HG03575 (cell line): ENCODE results near the gene HOXD11.

ENCODE experiments used
- ATAC-seq: cut with Tn5 transposase; IDR thresholded peaks from one replicate; pipeline ENCODE4 v1.9.1; 2021; ENCODE audit not compliant: unreplicated experiment, insufficient number of reproducible peaks, low FRiP score; ENCODE audit errors: extremely low read depth

HOXD11 gene

DNA sequence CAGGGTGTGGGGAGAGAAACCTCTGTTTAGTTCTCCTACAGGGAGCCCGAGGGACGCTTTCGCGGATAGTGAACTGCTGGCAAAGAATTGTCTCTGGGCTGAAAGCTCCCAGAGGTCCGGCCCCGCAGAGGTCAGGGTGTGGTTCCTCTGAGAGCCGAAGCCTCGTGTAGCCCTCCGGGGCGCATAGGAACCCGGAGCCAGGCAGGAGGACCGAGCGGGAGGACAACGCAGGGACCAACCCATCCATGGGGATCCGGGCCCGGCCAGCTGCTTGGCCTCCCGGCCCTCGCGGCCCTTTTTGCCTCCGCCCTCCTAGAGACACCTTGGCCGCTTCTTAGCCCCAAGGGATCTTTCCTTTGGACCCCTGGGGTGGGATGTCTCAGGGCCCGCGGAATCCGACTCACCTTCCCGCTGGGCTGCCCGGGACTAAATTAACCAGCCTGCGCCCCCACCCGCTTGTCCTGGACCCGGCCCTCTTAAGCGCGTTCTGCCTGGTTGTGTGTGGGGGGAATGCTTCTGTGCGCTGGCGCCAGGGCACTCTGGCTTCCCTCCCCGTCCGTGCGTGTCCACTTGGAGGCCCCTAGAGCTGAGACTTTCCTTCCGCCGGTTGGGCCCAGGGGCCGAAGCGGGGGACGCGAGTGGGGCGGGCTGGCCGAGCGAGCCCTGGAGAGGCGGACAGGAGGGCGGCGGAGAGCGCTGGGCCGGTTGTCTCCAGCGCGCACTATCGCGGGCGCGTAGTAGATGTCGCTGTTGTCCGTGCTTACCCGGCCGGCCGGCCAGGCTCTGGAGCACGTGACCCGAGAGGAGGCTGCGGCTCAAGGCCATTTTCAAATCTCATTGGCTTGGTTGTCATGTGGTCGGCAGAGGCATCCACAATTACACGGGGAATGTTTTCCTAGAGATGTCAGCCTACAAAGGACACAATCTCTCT, 9.1 kb downstream of the HOXD11 start, which contains the start of gene HOXD10:
TSS of gene HOXD10 (plus strand) at position 896 of the 931 bp plus-strand sequence. CDS start 56 bp downstream, outside the sequence.
- ATAC-seq: no peak

DNA sequence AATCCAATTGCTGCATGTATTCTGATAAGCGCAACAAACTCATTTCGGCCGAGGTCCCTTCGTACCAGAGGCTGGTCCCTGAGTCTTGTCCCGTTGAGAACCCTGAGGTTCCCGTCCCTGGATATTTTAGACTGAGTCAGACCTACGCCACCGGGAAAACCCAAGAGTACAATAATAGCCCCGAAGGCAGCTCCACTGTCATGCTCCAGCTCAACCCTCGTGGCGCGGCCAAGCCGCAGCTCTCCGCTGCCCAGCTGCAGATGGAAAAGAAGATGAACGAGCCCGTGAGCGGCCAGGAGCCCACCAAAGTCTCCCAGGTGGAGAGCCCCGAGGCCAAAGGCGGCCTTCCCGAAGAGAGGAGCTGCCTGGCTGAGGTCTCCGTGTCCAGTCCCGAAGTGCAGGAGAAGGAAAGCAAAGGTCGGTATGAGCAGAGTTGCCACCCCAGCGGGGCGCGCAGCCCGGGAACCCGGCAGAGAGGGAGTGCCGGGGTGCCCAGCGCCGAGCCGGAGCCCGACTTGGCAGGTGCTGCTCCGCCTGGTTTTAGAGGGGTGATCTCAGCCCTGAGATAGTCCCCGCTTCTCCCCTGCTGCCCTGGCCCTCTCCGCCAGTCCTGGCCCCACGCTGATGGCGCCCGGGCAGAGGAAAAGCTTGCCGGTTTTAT, 10.2 kb downstream of the HOXD11 start:
- ATAC-seq: no peak

DNA sequence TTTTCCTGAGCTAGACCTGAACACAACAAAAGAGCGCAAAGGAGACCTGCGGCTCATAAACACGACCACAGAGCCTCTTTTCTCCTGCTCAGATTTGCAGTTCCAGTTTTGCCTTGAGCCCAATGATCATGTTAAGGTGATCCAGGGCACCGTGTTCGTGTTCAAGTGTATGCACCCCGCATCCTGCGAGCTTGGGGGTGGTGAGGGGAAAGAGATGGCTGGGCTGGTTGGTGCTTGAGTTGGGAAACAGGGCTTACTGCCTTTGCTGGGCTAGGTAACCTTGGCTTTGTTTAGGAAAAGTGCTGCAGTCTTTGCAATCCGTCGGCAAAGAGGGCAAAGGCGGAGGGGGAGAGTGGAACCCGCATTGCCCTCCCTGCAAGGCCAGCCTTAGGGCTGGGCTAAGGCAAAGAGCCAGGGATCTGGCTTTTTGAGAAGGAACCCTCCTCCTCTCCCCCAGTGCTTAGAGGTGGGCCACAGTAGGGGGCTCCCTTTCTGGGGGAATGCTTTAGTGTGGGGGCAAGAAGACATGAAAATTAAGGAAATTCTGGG, 10.8 kb downstream of the HOXD11 start:
- no peak for ATAC-seq

DNA sequence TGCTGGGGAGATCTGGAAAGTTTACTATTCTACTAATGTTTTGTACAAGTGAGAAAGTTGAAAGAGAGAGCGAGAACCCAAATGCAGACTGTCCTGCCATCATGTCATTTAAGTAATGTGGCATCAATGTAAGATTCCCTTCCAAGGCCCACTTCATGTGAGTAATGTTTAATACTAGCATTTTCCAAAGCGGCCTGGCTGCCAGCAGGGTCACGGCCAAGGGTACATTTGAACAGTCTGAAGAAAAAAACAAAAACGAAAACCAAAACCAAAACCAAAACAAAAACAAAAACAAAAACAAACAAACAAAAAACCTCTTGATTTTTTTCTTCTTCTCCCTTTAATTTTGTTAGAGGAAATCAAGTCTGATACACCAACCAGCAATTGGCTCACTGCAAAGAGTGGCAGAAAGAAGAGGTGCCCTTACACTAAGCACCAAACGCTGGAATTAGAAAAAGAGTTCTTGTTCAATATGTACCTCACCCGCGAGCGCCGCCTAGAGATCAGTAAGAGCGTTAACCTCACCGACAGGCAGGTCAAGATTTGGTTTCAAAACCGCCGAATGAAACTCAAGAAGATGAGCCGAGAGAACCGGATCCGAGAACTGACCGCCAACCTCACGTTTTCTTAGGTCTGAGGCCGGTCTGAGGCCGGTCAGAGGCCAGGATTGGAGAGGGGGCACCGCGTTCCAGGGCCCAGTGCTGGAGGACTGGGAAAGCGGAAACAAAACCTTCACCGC, 11.7 kb downstream of the HOXD11 start:
- no peak for ATAC-seq

DNA sequence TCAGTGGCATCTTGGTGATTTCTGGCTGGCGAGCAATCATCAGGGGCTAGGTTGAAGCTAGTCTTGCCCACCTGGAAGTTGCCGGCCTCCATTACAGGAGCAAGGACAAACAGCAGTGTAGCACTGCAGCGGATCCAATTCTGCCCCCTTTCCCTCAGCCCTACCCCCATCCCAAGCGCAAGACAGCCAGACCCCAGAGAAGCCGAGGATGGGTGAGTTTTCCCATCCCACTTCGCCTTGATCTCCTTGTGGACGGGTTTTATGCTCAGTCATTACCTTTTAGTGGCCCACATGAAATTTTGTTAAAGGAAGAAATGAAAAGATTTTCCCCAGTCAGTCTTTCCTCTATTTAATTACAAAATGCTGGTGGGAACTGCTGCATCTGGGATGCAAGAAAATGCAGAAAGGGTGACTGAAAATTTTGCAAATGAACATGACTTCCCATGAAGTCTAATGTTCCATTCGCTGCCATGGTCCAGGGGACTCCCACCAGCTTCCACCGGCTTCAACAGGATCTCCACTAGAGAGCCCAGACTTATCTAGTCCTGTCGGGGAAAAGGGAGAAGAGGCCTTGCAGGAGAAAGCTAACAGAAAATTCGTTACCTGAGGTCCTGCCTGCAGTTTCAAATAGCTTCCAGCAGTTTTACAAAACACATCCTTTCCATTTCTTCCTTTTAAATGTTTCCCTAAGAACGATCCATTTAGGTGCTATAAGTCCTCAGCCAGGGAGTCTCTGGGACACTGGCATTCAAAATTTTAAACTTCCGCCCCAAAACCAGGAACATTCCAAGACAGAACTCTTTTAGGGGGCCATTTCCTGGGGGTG, 13.5 kb downstream of the HOXD11 start:
- ATAC-seq: no peak

DNA sequence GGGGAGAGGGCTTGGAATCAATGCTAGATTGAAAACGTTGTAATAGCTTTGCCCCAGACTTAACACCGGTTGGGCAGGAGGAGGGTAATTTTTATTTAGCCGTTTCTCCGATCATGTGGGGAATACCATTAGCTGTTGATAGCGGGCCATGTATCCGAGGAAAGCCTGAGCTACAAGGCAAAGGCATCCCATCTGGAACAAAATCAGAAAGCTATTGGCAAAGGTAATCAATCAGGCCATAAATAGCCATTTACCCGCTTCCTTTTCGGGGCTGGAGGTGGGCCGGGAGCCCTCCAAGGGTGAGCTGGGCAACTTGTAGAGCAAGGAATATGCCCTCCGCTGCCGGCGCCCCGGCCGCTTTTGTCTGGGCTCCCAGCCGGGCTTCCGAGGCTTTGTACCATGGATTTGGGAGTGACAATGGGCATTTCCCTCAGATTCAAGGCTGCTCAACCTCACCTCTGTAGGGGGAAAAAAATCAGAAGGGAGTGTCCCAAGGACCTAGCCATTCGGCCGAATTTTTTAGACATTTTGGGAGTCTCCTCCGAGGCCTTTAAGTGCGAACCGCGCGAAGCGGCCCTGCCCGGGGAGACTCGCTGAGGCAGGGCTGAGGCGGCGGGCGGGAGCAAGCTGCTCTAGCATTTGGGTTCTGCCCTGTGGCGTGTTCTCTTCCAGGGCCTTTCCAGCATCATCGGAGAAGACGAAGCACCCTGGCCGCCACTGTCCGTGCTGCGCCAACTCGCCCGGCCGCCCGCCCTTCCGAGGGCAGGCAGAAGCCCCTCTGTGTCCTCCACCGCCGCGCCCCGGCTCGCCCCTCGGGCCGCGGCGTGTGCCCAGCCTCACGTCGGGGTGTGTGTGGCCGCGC, 14.3 kb downstream of the HOXD11 start:
- ATAC-seq: no peak

DNA sequence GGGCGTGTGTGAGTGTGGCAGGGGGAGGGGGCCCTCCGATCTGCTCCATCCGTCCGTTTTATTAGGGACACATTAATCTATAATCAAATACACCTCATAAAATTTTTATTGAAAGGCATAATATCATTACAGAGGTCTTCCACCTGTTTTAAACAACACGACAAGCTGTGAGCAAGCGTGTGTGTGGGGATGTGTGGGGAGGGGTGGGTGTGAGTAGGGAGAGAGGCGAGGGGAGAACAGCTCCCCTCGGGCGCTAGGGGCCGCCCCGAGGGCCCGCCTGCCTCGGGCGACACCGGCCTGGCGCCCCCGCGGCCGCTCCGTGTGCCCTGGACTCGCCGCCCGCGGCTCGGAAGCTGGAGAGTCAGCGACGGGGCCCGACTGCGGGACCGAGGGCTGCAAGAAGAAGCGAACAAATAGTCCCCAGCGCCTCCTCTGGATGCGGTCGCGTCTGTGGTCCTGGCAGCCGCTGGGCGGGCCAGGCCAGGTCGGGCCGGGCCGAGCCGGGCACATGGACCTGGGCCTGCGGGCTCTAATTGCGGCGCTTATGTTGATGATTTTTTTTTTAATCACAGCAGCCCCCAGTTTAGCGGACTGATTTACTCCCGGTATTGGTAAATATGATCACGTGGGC, 15.1 kb downstream of the HOXD11 start:
- ATAC-seq: no peak

DNA sequence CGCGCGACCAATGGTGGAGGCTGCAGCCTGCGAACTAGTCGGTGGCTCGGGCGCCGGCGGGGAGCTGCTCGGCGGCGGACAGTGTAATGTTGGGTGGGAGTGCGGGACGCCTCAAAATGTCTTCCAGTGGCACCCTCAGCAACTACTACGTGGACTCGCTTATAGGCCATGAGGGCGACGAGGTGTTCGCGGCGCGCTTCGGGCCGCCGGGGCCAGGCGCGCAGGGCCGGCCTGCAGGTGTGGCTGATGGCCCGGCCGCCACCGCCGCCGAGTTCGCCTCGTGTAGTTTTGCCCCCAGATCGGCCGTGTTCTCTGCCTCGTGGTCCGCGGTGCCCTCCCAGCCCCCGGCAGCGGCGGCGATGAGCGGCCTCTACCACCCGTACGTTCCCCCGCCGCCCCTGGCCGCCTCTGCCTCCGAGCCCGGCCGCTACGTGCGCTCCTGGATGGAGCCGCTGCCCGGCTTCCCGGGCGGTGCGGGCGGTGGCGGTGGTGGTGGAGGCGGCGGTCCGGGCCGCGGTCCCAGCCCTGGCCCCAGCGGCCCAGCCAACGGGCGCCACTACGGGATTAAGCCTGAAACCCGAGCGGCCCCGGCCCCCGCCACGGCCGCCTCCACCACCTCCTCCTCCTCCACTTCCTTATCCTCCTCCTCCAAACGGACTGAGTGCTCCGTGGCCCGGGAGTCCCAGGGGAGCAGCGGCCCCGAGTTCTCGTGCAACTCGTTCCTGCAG, 15.8 kb downstream of the HOXD11 start, which contains the start of gene HOXD9:
TSS of gene HOXD9 (plus strand) at position 37 of the 728 bp plus-strand sequence. CDS start at position 87, 50 bp downstream.
- no peak for ATAC-seq

DNA sequence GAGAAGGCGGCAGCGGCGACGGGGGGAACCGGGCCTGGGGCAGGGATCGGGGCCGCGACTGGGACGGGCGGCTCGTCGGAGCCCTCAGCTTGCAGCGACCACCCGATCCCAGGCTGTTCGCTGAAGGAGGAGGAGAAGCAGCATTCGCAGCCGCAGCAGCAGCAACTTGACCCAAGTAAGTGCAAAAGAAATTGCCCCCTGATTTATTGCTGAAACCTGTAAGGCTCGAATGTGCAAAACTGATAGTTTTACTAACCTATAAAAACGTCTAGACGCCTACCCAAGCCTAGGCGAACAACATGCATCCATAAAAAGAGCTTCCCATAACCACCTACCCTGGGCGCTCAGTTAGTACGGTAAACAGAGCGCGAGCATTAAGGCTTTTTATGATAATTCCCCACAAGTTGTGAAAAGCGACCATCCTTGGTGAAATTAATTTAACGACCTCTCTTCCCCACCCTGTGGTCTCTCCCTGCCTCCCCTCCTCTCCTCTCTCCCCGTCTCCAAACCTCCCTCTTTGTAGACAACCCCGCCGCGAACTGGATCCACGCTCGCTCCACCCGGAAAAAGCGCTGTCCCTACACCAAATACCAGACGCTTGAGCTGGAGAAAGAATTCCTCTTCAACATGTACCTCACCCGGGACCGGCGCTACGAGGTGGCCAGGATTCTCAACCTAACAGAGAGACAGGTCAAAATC, 16.5 kb downstream of the HOXD11 start:
- no peak for ATAC-seq

DNA sequence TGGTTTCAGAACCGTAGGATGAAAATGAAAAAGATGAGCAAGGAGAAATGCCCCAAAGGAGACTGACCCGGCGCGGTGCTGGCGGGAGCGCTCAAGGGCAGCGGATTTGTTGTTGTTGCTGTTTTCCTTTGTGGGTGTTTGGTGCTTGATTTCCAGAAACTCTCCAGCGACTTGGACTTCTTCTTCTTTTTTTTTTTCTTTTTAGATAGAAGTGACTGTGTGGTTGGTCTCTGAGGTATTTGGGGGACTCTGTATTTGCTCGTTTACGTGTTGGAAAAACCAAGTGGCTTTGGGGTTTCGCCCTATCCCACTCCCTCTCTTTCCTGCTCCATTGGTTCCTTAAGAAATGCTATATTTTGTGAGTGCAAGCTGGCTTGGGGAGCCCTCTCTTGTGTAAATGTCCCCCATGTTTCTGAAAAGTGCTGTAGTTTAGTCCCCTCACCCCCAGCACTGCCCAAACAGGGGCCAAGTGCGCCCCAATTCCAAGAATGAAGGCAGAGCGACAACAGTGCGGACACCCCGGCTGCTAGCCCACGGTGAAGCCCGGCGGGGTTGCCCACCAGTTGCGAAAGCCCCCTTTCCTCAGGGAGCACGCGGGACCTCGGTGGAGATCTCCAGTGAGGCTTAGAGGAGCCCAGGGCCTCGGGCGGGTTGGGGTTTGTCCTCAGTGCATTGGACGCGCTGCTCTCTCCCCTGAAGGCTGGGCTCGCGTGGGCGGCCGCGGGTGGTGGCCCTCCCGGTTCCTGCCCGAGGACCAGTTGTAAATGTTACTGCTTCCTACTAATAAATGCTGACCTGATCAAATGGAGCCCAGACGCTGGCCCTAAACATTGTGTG, 17.2 kb downstream of the HOXD11 start:
- ATAC-seq: no peak

DNA sequence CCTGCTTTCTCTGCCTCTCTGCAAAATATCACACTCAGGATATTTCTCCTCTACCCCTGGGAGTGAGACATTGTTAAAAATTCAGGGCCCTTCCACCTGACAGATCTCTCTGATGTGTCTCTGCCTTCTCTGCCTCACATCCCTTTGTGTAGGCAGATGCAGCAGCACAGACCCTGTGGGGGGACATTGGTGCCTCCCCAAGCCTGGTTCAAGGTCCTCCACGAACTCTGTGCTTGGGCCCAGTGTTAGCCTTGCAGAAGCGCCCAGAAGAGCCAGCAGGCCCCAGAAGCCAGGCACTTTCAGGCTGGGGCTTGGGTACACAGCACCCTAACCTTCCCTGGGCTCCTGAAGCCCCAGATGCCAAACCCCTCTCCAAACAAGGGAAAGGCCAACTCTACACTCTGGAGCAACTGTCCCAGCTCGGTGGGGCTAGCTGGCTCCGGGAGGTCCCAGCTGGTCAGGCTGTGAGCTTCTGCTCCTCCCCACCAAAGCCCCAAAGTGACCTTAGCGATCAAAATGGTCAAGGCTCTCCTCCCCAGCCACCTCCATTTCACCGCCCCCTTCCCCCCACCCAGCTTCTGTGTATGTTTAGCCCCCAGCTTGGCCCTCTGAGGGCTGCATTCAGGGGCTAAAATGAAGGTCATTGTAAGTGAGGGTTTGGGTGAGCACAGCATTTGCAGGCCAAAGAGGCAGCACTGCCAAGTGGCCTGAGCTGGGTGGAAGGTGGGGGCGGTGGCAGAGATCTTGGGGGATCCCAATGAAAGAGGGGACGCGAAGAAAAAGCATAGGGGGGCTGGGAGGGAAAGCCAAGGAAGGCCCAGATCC, 18.1 kb downstream of the HOXD11 start:
- no peak for ATAC-seq

DNA sequence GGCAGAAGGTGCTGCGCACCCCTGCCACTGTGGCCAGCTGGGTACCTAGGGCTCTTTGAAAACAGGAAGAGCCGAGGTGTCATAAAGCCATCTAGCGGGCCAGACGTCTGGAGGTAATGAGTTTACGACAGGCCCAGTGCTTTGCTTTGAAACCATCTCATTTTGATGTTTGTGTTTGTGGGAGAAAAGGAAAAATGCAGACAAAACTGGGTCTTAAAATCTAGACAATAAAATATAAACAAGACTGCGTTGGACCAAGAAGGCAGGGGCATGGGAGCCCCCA, 18.6 kb downstream of the HOXD11 start:
- ATAC-seq: no peak

DNA sequence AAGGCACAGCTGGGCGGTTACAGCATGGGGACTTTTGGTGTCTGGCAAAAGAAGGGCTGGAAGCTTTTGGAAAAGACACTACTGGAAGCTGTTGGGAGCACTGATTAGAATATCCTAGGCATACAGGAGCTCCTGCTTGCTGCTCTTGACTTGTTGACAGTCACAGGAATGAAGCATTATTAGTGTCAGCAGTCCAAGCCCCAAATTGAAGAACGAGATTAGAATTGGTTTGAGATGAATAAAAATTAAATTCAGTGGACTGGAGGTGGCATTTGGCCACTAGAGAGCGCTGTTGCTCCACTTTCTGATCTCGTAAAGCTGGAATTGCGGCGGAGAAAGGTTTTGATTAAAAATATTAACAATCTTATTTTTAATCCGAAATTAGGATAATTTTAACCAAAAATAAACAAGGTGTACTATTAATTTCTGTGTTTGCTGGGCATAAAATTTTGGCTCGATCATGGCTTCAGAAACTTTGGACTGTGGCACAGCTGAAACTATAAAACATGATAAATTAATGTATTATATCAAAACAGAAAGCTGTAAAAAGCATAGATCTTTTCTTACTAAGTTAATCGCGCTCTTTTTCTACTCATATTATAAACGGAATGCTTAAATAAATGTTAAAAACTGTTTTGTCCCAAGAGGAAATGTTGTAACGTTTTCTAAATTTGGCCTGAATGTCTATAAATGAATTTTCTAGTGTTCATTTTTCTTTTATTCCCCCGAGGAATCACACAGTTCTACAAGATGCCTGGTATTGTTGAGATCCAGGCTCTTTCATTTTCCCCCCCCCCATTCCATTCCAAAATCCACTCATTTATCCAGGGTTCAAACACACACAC, 20.1 kb downstream of the HOXD11 start:
- no peak for ATAC-seq

DNA sequence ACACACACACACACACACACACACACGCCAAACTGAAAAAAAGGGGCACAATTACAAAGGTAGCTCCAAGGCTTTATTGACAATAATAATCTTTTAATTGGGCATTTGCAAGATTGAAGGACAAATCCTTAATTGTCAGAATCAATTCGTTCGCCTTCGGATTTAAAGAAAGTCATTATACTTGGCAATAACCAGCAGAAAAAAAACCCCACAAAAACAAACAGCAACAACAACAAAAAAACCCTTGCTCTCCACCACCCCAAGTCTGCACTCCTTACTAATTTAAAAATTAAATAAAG, 20.6 kb downstream of the HOXD11 start:
- no peak for ATAC-seq
